Measurements from ENCODE around the gene ADAMTSL1.

DNA sequence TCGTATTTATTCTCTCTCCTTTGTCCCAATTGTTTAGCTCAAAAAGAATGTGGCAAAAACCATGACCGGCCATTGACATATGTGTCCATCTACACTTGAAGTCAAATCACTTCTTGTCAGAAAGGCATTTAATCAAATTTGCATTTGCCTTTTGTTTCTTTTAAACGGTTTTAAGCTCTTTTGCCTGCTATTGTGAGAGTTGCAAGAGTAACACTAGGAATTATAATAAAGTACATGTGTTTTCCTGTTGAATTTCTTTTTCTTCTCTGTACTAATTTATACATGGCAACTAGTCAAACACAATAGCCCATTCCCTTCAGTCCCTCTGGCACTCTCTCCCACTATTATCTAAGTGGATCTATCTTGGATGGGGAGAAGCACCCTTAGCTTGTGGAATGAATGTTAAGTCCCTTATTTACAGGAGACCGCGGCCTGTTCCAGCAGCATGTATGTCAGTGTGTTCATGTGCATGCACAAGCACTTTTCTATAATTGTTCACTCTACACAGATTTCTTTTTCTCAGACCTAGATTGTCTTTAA is 3.2 kb downstream of the ADAMTSL1 start:
- TF ChIP-seq ZFP36 (IDR thresholded peaks at IDR 0.05; ENCODE audit: borderline replicate concordance, partially characterized antibody): no peak
- no peak for TF ChIP-seq NR3C1 (IDR thresholded peaks at IDR 0.05)
- no peak for TF ChIP-seq SMC3 (IDR thresholded peaks at IDR 0.05)
- TF ChIP-seq, protein P1, sequence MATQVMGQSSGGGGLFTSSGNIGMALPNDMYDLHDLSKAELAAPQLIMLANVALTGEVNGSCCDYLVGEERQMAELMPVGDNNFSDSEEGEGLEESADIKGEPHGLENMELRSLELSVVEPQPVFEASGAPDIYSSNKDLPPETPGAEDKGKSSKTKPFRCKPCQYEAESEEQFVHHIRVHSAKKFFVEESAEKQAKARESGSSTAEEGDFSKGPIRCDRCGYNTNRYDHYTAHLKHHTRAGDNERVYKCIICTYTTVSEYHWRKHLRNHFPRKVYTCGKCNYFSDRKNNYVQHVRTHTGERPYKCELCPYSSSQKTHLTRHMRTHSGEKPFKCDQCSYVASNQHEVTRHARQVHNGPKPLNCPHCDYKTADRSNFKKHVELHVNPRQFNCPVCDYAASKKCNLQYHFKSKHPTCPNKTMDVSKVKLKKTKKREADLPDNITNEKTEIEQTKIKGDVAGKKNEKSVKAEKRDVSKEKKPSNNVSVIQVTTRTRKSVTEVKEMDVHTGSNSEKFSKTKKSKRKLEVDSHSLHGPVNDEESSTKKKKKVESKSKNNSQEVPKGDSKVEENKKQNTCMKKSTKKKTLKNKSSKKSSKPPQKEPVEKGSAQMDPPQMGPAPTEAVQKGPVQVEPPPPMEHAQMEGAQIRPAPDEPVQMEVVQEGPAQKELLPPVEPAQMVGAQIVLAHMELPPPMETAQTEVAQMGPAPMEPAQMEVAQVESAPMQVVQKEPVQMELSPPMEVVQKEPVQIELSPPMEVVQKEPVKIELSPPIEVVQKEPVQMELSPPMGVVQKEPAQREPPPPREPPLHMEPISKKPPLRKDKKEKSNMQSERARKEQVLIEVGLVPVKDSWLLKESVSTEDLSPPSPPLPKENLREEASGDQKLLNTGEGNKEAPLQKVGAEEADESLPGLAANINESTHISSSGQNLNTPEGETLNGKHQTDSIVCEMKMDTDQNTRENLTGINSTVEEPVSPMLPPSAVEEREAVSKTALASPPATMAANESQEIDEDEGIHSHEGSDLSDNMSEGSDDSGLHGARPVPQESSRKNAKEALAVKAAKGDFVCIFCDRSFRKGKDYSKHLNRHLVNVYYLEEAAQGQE (IDR thresholded peaks at IDR 0.05): no peak
- no peak for TF ChIP-seq CEBPB (IDR thresholded peaks at IDR 0.05)
- TF ChIP-seq POLR2AphosphoS2 (conservative IDR thresholded peaks at IDR 0.05; ENCODE audit: low read length): no peak
- no peak for TF ChIP-seq CTCF (IDR thresholded peaks at IDR 0.05)
